ENCODE measurements around the gene PTPRC.
"Not testable (repeated sequence)": the region's sequence is repeated elsewhere in the genome, so short reads cannot be mapped to it uniquely, and the experiment has no call there.

The PTPRC gene

GRCh38 chr1:198638894-198639635 is at the start of gene PTPRC:
TSS of gene PTPRC (plus strand) at chr1:198639040. CDS start at chr1:198639269, 229 bp downstream.
- DNase-seq, result no peak

- DNase-seq, result no peak
Measured at GRCh38 chr1:198590454-198590853, 48.4 kb upstream of the PTPRC start.

GRCh38 chr1:198595765-198596164 is 43.1 kb upstream of the PTPRC start:
- DNase-seq, result no peak

GRCh38 chr1:198597690-198598430 is 41.0 kb upstream of the PTPRC start:
- DNase-seq, result no peak

- DNase-seq, result no peak
Measured at GRCh38 chr1:198598796-198599321, 40.0 kb upstream of the PTPRC start.

- DNase-seq, result no peak
Measured at GRCh38 chr1:198599749-198600148, 39.1 kb upstream of the PTPRC start.

GRCh38 chr1:198600906-198601305 is 37.9 kb upstream of the PTPRC start:
- DNase-seq, result no peak

- DNase-seq, result not testable (repeated sequence)
Measured at GRCh38 chr1:198601310-198601709, 37.5 kb upstream of the PTPRC start.

GRCh38 chr1:198601936-198602889 is 36.6 kb upstream of the PTPRC start:
- no peak for DNase-seq

GRCh38 chr1:198604975-198605374 is 33.9 kb upstream of the PTPRC start:
- DNase-seq, result no peak

GRCh38 chr1:198605406-198605805 is 33.4 kb upstream of the PTPRC start:
- no peak for DNase-seq

- DNase-seq, result no peak
Measured at GRCh38 chr1:198606020-198606438, 32.8 kb upstream of the PTPRC start.

- no peak for DNase-seq
Measured at GRCh38 chr1:198607714-198608113, 31.1 kb upstream of the PTPRC start.

GRCh38 chr1:198610362-198610761 is 28.5 kb upstream of the PTPRC start:
- DNase-seq, result no peak

GRCh38 chr1:198611219-198611618 is 27.6 kb upstream of the PTPRC start:
- DNase-seq, result no peak

- no peak for DNase-seq
Measured at GRCh38 chr1:198612471-198613260, 26.2 kb upstream of the PTPRC start.

GRCh38 chr1:198617406-198617805 is 21.4 kb upstream of the PTPRC start:
- DNase-seq, result no peak

GRCh38 chr1:198619375-198620140 is 19.3 kb upstream of the PTPRC start:
- no peak for DNase-seq

- no peak for DNase-seq
Measured at GRCh38 chr1:198620218-198620617, 18.6 kb upstream of the PTPRC start.

GRCh38 chr1:198620951-198621824 is 17.7 kb upstream of the PTPRC start:
- DNase-seq, result peak; percentile 63

All from activated effector memory CD4-positive, alpha-beta T cell treated with Interleukin-2 at 50 U/mL for 16 hours (primary cell).